Duodenal mucosa (tissue), 2 donors: ENCODE results near the gene FLOT2.

Source experiments
- H3K27ac ChIP-seq: one replicate; pipeline ENCODE4 v1.7.0; 2013; ENCODE audit warnings: low read depth, low read length
- H3K27me3 ChIP-seq, 2 donors: one replicate each; pipeline ENCODE4 v1.7.0; 2013; ENCODE audit warnings: low read length in 2 of 2, control low read depth in 1 of 2; ENCODE audit not compliant: insufficient read depth in 2 of 2, control insufficient read depth in 1 of 2
- H3K36me3 ChIP-seq, 2 donors: one replicate each; pipeline ENCODE4 v1.7.0; 2013; ENCODE audit warnings: low read length in 2 of 2, control low read depth in 1 of 2; ENCODE audit not compliant: insufficient read depth in 2 of 2, control insufficient read depth in 1 of 2
- H3K4me1 ChIP-seq, 2 donors: one replicate each; pipeline ENCODE4 v1.7.0; 2013; ENCODE audit warnings: low read length in 2 of 2, control low read depth in 1 of 2; ENCODE audit not compliant: insufficient read depth in 2 of 2, control insufficient read depth in 1 of 2
- H3K4me3 ChIP-seq, 2 donors: one replicate each; pipeline ENCODE4 v1.7.0; 2013; ENCODE audit warnings: low read length in 2 of 2, low read depth in 1 of 2
- H3K9ac ChIP-seq, 2 donors: one replicate each; pipeline ENCODE4 v1.7.0; 2013; ENCODE audit warnings: low read length in 2 of 2, low read depth in 1 of 2
- H3K9me3 ChIP-seq, 2 donors: one replicate each; pipeline ENCODE4 v1.7.0; 2013; ENCODE audit warnings: low read length in 2 of 2, control low read depth in 1 of 2; ENCODE audit not compliant: control insufficient read depth in 1 of 2

The FLOT2 gene

DNA sequence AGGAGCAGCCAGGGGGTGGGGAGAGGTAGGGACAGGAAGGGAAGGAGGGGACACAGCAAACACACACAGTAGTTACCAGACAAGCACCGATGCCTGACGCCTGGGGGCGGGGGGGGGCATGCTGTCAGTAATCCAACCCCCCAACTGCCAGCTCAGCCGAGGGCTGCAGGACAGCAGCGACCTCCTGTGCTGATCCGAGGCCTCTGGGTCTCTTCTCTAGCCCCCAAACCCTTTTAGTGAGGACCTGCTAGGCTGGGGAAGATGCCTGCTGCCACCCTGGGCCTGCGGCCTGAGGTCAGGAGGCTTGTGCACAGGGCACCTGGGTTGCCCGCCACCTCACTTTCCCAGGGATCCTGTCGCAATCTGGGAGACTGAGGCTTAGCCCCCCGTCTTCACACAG is 11.6 kb downstream of the FLOT2 start:
- Histone ChIP-seq H3K36me3 (peaks cover 17 to 54% of the 10 kb centered on the region in 2 donors), H3K27ac (no peak overlapping the region), H3K27me3 (no peaks in the 10 kb centered on the region), H3K9me3 (no peaks in the 10 kb centered on the region), H3K4me3 (no peak overlapping the region), H3K4me1 (peaks cover 0 to 3% of the 10 kb centered on the region in 2 donors), H3K9ac (no peak overlapping the region)

DNA sequence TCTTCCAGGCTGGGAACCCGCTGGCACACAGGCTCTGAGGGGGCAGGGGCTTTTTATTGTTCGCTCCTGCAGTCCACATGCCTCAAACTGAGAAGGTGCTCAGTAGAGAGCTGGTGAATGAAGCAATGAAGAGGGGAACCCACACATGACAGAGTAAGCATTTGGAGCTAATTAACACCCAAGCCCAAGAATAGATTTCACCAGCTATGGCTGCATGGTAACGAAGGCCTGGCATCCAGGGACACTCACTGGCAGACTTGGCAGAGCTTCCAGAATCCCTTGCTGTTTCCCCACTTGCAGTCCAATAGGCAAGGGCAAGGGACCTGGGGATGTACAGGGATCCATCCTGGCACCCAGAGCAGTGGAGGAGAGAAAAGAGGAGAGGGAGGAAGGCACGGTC is 12.2 kb downstream of the FLOT2 start:
- Histone ChIP-seq H3K4me1 (peaks cover 0 to 3% of the 10 kb centered on the region in 2 donors), H3K27ac (no peak overlapping the region), H3K9ac (no peak overlapping the region), H3K27me3 (no peaks in the 10 kb centered on the region), H3K36me3 (peaks cover 23 to 60% of the 10 kb centered on the region in 2 donors), H3K9me3 (no peaks in the 10 kb centered on the region), H3K4me3 (no peak overlapping the region)

DNA sequence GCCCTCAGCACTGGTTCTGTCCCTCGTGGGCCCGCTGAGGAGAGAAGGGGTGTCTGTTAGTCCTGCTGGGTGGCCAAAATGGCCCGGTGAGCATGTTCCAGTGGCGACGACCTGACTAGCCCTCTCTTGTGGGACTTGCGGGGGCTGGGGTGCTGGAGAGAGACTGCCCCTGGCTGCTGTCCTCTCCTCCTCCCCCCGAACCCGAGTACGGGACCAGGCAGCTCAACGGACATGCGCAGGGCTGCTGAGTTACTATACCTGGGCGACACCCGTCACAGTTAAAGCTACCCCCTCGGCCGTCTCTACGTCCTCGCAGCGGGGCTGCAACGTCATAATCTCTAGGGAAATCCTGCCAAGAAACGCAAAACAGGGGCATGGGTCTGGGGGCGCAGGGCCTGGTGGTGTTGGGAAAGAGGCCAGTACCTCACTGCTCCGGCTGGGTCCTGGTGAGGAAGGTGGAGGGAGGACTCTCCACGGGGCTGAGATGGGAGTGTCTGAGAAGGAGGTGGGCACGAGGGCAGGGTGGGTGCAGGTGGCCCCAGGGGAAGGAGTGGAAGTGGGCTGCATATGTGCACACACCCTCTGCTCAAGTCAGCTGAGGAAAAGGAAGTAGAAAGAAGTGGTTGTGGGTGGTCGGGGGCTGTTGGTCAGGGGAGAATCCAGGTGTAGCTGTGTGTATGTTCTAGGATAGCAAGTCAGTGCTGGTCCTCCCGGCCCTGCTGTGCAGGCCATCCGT is 13.4 kb downstream of the FLOT2 start:
- Histone ChIP-seq H3K9ac (no peak overlapping the region), H3K4me1 (no peaks in the 10 kb centered on the region), H3K4me3 (no peak overlapping the region), H3K27ac (no peak overlapping the region), H3K36me3 (peaks cover 23 to 72% of the 10 kb centered on the region in 2 donors), H3K27me3 (no peaks in the 10 kb centered on the region), H3K9me3 (no peaks in the 10 kb centered on the region)

DNA sequence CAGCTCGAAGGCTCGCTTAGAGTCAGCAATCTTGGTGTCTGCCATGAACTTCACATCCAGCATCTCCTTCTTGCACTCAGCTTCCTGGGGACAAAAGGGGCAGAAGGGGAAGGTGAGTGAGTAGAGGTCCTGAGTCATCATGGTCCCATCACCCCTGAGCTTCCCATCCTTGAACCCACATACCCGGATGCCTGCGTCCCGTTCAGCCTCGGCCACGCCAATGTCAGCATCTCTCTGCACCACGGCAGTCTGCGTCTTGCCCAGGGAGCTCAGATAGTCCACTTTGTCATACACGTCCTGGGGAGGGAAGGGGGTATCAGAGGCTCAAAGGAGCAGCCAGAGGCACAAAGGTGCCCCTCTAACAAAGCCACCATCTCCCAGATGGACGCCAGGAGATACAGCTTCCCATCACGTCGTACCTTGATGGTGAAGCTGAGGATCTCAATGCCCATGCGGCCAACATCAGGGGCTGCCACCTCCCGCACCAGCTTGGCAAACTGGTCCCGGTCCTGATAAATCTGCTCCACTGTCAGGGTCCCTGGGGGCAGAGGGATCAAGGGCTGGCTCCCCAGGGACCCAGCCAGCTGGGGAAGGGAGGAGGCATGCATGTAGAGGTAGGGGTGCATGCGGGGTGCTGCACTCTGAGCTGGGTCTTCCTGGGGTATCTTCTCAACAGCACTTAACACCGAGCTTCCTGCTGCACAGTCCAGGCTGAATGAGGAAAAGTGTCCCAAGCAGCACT is 15.2 kb downstream of the FLOT2 start:
- no peaks in the 10 kb centered on the region for H3K27me3 ChIP-seq
- H3K36me3 ChIP-seq = peaks cover 23 to 72% of the 10 kb centered on the region in 2 donors
- H3K9me3 ChIP-seq = no peaks in the 10 kb centered on the region
- H3K27ac ChIP-seq = no peak overlapping the region
- no peak overlapping the region for H3K9ac ChIP-seq
- H3K4me3 ChIP-seq = no peak overlapping the region
- no peaks in the 10 kb centered on the region for H3K4me1 ChIP-seq

DNA sequence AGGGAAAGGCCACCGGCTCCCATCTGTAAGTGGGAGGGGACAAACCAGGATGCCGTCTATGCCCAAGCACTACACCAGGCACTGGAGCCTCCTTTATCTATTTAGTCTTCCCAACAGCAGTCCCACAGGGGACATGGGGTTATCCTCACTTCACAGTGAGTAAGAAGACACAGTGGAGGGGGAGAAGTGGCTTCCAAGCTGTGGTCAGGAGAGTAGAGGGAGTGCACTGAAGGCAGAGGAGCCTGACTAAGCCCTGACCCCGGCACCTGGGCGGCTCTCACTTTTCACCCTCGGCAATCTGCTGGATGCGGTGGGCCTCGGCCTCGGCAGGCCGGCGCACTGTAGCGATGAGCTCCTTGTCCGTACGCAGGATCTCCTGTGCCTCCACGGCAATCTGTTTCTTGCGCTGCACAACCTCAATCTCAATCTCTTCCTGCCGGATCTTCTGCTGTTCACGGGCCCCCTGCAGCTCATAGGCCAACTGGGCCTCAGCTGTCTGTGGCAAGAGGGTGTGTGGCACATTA is 15.9 kb downstream of the FLOT2 start:
- Histone ChIP-seq H3K36me3 (peaks cover 23 to 69% of the 10 kb centered on the region in 2 donors), H3K27ac (no peak overlapping the region), H3K27me3 (no peaks in the 10 kb centered on the region), H3K4me1 (no peaks in the 10 kb centered on the region), H3K9ac (no peak overlapping the region), H3K4me3 (no peak overlapping the region), H3K9me3 (no peaks in the 10 kb centered on the region)

DNA sequence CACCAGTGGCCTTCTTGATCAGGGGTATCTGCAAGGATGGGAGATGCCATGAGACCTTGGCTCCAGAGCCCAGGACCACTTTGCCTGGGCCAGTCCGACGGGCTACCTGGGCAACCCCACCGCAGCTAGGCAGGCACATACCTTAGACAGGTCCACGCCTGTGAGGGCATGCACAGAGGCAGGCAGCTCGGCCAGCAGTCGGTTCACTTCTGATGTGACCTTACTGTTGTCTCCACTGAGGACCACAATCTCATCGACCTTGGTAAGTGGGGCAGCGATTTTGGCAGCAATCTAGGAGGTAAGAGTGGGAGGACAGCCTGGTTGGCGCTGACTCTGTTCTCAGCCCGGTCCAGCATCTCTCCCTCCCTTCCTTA is 17.0 kb downstream of the FLOT2 start:
- no peak overlapping the region for H3K9ac ChIP-seq
- H3K27me3 ChIP-seq = no peaks in the 10 kb centered on the region

DNA sequence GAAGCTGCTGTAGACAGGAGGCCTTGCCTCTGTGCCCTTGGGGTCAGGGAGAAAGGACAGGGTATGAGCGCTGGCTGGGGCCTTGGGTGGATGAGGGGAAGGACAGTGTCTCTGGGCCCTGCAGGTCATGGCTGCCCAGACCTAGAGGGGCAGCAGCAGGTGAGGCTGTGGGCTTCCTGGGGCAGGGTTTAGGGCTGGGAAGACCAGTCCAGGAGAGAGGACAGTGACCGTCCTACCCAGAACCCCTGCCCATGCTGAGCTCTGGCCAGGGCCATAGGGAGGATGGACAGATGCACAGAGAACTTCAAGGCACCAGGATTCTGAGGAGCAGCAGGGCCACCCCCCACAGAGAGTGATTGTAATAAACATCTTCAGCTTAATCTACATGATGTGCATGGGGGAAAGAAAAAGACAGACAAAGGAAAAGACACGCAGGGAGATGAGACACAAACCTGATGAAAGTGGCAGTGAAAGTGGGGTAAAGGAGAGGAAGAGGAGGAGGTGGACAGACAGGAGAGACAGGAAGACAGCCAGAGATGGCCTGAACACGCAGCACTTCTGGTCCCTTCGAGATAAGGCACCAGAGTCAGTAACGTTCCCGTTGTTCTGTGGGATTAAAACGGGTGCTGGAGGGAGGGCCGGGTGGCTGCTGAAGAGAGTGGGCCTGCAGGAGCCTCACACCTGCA is 17.5 kb downstream of the FLOT2 start:
- Histone ChIP-seq H3K27me3 (no peaks in the 10 kb centered on the region), H3K36me3 (peaks cover 23 to 62% of the 10 kb centered on the region in 2 donors), H3K4me3 (no peak overlapping the region), H3K9ac (no peak overlapping the region), H3K27ac (no peak overlapping the region), H3K9me3 (no peaks in the 10 kb centered on the region), H3K4me1 (peaks cover 0 to 8% of the 10 kb centered on the region in 2 donors)

More for the DNA sequence above, 17.0 kb downstream of the FLOT2 start:
- H3K4me1 ChIP-seq = peaks cover 0 to 6% of the 10 kb centered on the region in 2 donors
- peaks cover 23 to 67% of the 10 kb centered on the region in 2 donors for H3K36me3 ChIP-seq
- H3K9me3 ChIP-seq = no peaks in the 10 kb centered on the region
- H3K4me3 ChIP-seq = no peak overlapping the region
- H3K27ac ChIP-seq = no peak overlapping the region

DNA sequence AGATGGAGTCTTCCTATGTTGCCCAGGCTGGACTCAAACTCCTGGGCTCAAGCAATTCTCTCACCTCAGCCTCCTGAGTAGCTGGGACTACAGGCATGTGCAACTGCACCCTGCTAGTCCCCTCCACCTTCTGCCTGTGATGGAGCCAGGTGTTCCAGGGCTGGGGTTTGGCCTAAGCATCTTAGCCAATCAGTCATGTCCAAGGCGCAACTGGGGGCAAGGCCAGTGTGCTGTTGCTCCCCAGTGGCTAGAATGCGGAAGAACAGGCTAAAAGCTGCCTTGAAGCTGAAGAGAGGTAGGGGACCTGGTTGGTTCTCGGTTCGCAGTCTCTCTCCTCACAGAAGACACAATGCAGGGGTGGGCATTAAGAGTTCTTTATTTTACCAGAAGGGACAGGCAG is 18.6 kb downstream of the FLOT2 start:
- no peak overlapping the region for H3K4me3 ChIP-seq
- H3K9me3 ChIP-seq = no peaks in the 10 kb centered on the region
- H3K36me3 ChIP-seq = peaks cover 23 to 52% of the 10 kb centered on the region in 2 donors
- H3K27ac ChIP-seq = no peak overlapping the region
- H3K9ac ChIP-seq = no peak overlapping the region
- no peaks in the 10 kb centered on the region for H3K27me3 ChIP-seq
- peaks cover 0 to 8% of the 10 kb centered on the region in 2 donors for H3K4me1 ChIP-seq

DNA sequence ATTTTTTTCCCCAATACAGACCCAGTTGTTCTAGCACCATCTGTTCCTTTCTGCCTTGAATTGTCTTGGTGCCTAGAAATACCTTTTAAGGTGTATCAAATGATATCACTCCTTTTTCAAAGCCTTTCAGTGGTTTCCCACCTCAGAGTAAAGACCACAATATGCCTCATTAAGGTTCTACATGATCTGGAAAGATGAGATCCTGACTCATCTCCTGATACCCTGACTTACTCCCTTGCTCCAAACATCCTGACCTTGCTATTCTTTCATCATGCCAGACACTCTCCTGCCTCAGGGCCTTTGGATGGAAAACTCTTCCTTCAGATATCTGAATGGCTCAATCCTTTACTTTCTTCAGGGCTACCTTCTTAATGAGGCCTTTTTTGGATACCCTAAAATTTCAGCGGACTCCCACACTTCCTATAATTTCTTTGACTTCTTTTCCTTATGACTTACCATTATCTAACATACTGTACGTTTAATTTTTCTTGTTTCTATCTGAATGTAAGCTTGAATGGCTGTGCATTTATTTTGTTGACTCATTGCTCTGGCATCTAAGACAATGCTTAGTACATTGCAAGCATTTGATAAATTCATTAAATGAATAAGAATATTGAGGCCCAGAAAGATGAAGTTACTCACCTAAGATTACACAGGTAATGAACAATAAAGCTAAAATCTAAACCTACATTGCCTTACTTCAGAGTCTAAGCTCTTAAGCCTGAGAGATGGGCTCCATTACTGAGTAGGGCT is 19.2 kb downstream of the FLOT2 start:
- Histone ChIP-seq H3K27ac (no peak overlapping the region), H3K27me3 (no peaks in the 10 kb centered on the region), H3K9ac (no peak overlapping the region), H3K36me3 (peaks cover 23 to 46% of the 10 kb centered on the region in 2 donors), H3K4me3 (no peak overlapping the region), H3K4me1 (peaks cover 0 to 8% of the 10 kb centered on the region in 2 donors), H3K9me3 (no peaks in the 10 kb centered on the region)
